Body of pancreas (tissue), 4 donors: ENCODE results near the gene SIM2.

ENCODE experiments used
- CTCF ChIP-seq, 7 experiments: fragments of 450-650 bp in 4 of 7; fragments of 200-600 bp in 3 of 7; sonication (generic) in 3 of 7; IDR thresholded peaks; one replicate each; pipeline ENCODE4 v1.5.1; 2016 to 2019; ENCODE audit warnings: antibody characterized with exemption in 7 of 7
- POLR2A ChIP-seq, 3 donors: fragments of 450-650 bp; IDR thresholded peaks; one replicate each; pipeline ENCODE4 v1.6.1; 2016; ENCODE audit warnings: antibody characterized with exemption in 3 of 3, mild to moderate bottlenecking in 2 of 3

- no peak for TF ChIP-seq CTCF (IDR thresholded peaks at IDR 0.05)
- TF ChIP-seq POLR2A (IDR thresholded peaks at IDR 0.05), result no peak
Measured at GRCh38 chr21:36697851-36698384, 997 bp upstream of the SIM2 start.
